ENCODE data around the gene ZDHHC20. TPM values are rescaled to one million over a fixed set of nuclear protein-coding genes. Genes with fewer than 3 reads are reported as not detected.
A peak's percentile ranks its signal among the peaks of the same experiment; 100 is the strongest.

Gene ZDHHC20
- total RNA-seq (10 to 100 TPM; 19.4 to 30.1 (median 27.0) TPM), polyA plus RNA-seq (9.8 TPM)
- long read RNA-seq, donor 1, partial matches to known transcripts = 1 of 5 reads
- long read RNA-seq, donor 1, other reads (novel, unspliced or antisense) = 3 of 5 reads
- long read RNA-seq, donor 2, partial matches to known transcripts = 0 of 1 reads
- long read RNA-seq, donor 2, other reads (novel, unspliced or antisense) = 1 of 1 reads
- long read RNA-seq, donor 3, full-length matches to known transcripts = 1 of 15 reads
- long read RNA-seq, donor 3, partial matches to known transcripts = 1 of 15 reads
- long read RNA-seq, donor 3, other reads (novel, unspliced or antisense) = 13 of 15 reads
- long read RNA-seq, donor 4, full-length matches to known transcripts = 1 of 2 reads
- long read RNA-seq, donor 4, partial matches to known transcripts = 0 of 2 reads
- long read RNA-seq, donor 4, other reads (novel, unspliced or antisense) = 1 of 2 reads

GRCh38 chr13:21458813-21459701 lies at the start of gene ZDHHC20:
Gene ZDHHC20, minus strand, starts transcription at chr13:21459303. Its CDS starts 132 bp downstream, at chr13:21459171.
- Histone ChIP-seq H3K27me3 (ENCODE audit: control insufficient read depth, insufficient read depth) (no peaks in the 10 kb centered on the region), H3K9me3 (ENCODE audit: control insufficient read depth, low read length) (no peaks in the 10 kb centered on the region), H3K4me1 (ENCODE audit: control insufficient read depth, insufficient read depth, low read length) (no peaks in the 10 kb centered on the region), H3K27ac (ENCODE audit: low read length) (peak within 1 kb of the TSS; percentile 56), H3K4me3 (ENCODE audit: low read length) (peak within 1 kb of the TSS; percentile 50)
- ATAC-seq (peak; percentile 96 to 98), DNase-seq (peak; percentile 91 to 98 (median 97))
- intact Hi-C loops (cut with DNase I) = no loop called here
- WGBS = under 1% methylated on average over 104 of the region's 107 CpGs

GRCh38 chr13:21504379-21504778 lies 45.3 kb upstream of the ZDHHC20 start:
- ATAC-seq (no peak), DNase-seq (no peak)
- WGBS = 97% methylated on average over 3 of the region's 3 CpGs
- Histone ChIP-seq H3K27me3 (ENCODE audit: control insufficient read depth, insufficient read depth) (no peaks in the 10 kb centered on the region), H3K9me3 (ENCODE audit: control insufficient read depth, low read length) (no peaks in the 10 kb centered on the region), H3K4me3 (ENCODE audit: low read length) (no peak overlapping the region), H3K27ac (ENCODE audit: low read length) (no peak overlapping the region), H3K4me1 (ENCODE audit: control insufficient read depth, insufficient read depth, low read length) (no peaks in the 10 kb centered on the region)
- intact Hi-C loops (cut with DNase I) = no loop called here

GRCh38 chr13:21501686-21502085 lies 42.6 kb upstream of the ZDHHC20 start:
- no peaks in the 10 kb centered on the region for H3K27me3 ChIP-seq (ENCODE audit: control insufficient read depth, insufficient read depth)
- H3K4me1 ChIP-seq (ENCODE audit: control insufficient read depth, insufficient read depth, low read length) = no peaks in the 10 kb centered on the region
- DNase-seq (no peak), ATAC-seq (no peak)
- intact Hi-C loops (cut with DNase I) = no loop called here
- no peaks in the 10 kb centered on the region for H3K9me3 ChIP-seq (ENCODE audit: control insufficient read depth, low read length)
- no peak overlapping the region for H3K27ac ChIP-seq (ENCODE audit: low read length)
- H3K4me3 ChIP-seq (ENCODE audit: low read length) = no peak overlapping the region
- WGBS = 95% methylated on average over 3 of the region's 3 CpGs

- Histone ChIP-seq H3K4me1 (ENCODE audit: control insufficient read depth, insufficient read depth, low read length) (no peaks in the 10 kb centered on the region), H3K4me3 (ENCODE audit: low read length) (no peak overlapping the region), H3K9me3 (ENCODE audit: control insufficient read depth, low read length) (no peaks in the 10 kb centered on the region), H3K27ac (ENCODE audit: low read length) (no peak overlapping the region), H3K27me3 (ENCODE audit: control insufficient read depth, insufficient read depth) (no peaks in the 10 kb centered on the region)
- intact Hi-C loops (cut with DNase I) = no loop called here
- WGBS = 96% methylated on average over 4 of the region's 4 CpGs
- DNase-seq (no peak), ATAC-seq (no peak)
These were observed 27.2 kb upstream of the ZDHHC20 start for GRCh38 chr13:21486322-21486721.

- Histone ChIP-seq H3K27ac (ENCODE audit: low read length) (no peak overlapping the region), H3K4me1 (ENCODE audit: control insufficient read depth, insufficient read depth, low read length) (no peaks in the 10 kb centered on the region), H3K4me3 (ENCODE audit: low read length) (no peak overlapping the region), H3K27me3 (ENCODE audit: control insufficient read depth, insufficient read depth) (no peaks in the 10 kb centered on the region), H3K9me3 (ENCODE audit: control insufficient read depth, low read length) (no peaks in the 10 kb centered on the region)
- no peak for ATAC-seq
- intact Hi-C loops (cut with DNase I) = loop anchor here in 1 of 4 donors (5.0 kb wide), 1 partner anchor 541 kb away; no protein-coding TSS in a partner anchor
- 89% methylated on average over 24 of the region's 24 CpGs for WGBS
- peak in 1 of 3 donors; percentile 70 for DNase-seq
These were observed 24.6 kb upstream of the ZDHHC20 start for GRCh38 chr13:21483748-21484147.

- peak; percentile 30 to 35 for ATAC-seq
- intact Hi-C loops (cut with DNase I) = loop anchor here in 1 of 4 donors (5.0 kb wide), 1 partner anchor 539 kb away; no protein-coding TSS in a partner anchor
These were observed 22.3 kb upstream of the ZDHHC20 start for GRCh38 chr13:21481359-21481758.

GRCh38 chr13:21478881-21479808 lies 20.0 kb upstream of the ZDHHC20 start:
- 18% methylated on average over 8 of the region's 8 CpGs for WGBS
- H3K27ac ChIP-seq (ENCODE audit: low read length) = peak overlapping the region; percentile 42
- DNase-seq = no peak
- H3K27me3 ChIP-seq (ENCODE audit: control insufficient read depth, insufficient read depth) = no peaks in the 10 kb centered on the region
- peak; percentile 52 to 61 for ATAC-seq
- H3K4me1 ChIP-seq (ENCODE audit: control insufficient read depth, insufficient read depth, low read length) = no peaks in the 10 kb centered on the region
- no peaks in the 10 kb centered on the region for H3K9me3 ChIP-seq (ENCODE audit: control insufficient read depth, low read length)
- H3K4me3 ChIP-seq (ENCODE audit: low read length) = peak overlapping the region; percentile 29
- intact Hi-C loops (cut with DNase I) = loop anchor here in 3 of 4 donors (5.0 to 10.0 kb wide), 5 partner anchors 182 to 534 kb away; no protein-coding TSS in a partner anchor

More at GRCh38 chr13:21481359-21481758, 22.3 kb upstream of the ZDHHC20 start:
- no peak for DNase-seq
- 48% methylated on average over 6 of the region's 6 CpGs for WGBS
- H3K4me1 ChIP-seq (ENCODE audit: control insufficient read depth, insufficient read depth, low read length) = no peaks in the 10 kb centered on the region
- no peak overlapping the region for H3K4me3 ChIP-seq (ENCODE audit: low read length)
- H3K27ac ChIP-seq (ENCODE audit: low read length) = no peak overlapping the region
- H3K27me3 ChIP-seq (ENCODE audit: control insufficient read depth, insufficient read depth) = no peaks in the 10 kb centered on the region
- no peaks in the 10 kb centered on the region for H3K9me3 ChIP-seq (ENCODE audit: control insufficient read depth, low read length)

GRCh38 chr13:21476893-21477472 lies 17.9 kb upstream of the ZDHHC20 start:
- ATAC-seq (peak; percentile 82 to 89), DNase-seq (peak; percentile 82 to 91 (median 90))
- 4% methylated on average over 18 of the region's 18 CpGs for WGBS
- H3K9me3 ChIP-seq (ENCODE audit: control insufficient read depth, low read length) = no peaks in the 10 kb centered on the region
- H3K27me3 ChIP-seq (ENCODE audit: control insufficient read depth, insufficient read depth) = no peaks in the 10 kb centered on the region
- peak overlapping the region; percentile 58 for H3K4me3 ChIP-seq (ENCODE audit: low read length)
- intact Hi-C loops (cut with DNase I) = loop anchor here in 3 of 4 donors (2.0 to 10.0 kb wide), 6 partner anchors 180 to 532 kb away; no protein-coding TSS in a partner anchor
- no peaks in the 10 kb centered on the region for H3K4me1 ChIP-seq (ENCODE audit: control insufficient read depth, insufficient read depth, low read length)
- H3K27ac ChIP-seq (ENCODE audit: low read length) = no peak overlapping the region

GRCh38 chr13:21475115-21475514 lies 16.0 kb upstream of the ZDHHC20 start:
- WGBS = 65% methylated on average over 6 of the region's 6 CpGs

More at GRCh38 chr13:21475115-21475514, 16.0 kb upstream of the ZDHHC20 start:
- Histone ChIP-seq H3K4me1 (ENCODE audit: control insufficient read depth, insufficient read depth, low read length) (no peaks in the 10 kb centered on the region), H3K27ac (ENCODE audit: low read length) (no peak overlapping the region), H3K9me3 (ENCODE audit: control insufficient read depth, low read length) (no peaks in the 10 kb centered on the region), H3K27me3 (ENCODE audit: control insufficient read depth, insufficient read depth) (no peaks in the 10 kb centered on the region), H3K4me3 (ENCODE audit: low read length) (no peak overlapping the region)
- DNase-seq (no peak), ATAC-seq (no peak)
- intact Hi-C loops (cut with DNase I) = loop anchor here in 3 of 4 donors (5.0 to 10.0 kb wide), 5 partner anchors 178 to 530 kb away; no protein-coding TSS in a partner anchor

Measured in right cardiac atrium (tissue), 5 donors.